Stimulated activated CD4-positive, alpha-beta T cell treated with anti-CD3 and anti-CD28 coated beads, Interleukin-12 subunit alpha, Interleukin-12 subunit beta, amount 100 ng/mL, for 24 hours (primary cell): ENCODE results near the gene GNGT2.
"Not testable (repeated sequence)": the region's sequence is repeated elsewhere in the genome, so short reads cannot be mapped to it uniquely, and the experiment has no call there.

ENCODE experiments used
- DNase-seq, 2 experiments: peaks; one replicate each; pipeline ENCODE4 v3.0.0-alpha.2; 2020; ENCODE audit warnings: low read depth in 2 of 2

GNGT2 gene

DNA sequence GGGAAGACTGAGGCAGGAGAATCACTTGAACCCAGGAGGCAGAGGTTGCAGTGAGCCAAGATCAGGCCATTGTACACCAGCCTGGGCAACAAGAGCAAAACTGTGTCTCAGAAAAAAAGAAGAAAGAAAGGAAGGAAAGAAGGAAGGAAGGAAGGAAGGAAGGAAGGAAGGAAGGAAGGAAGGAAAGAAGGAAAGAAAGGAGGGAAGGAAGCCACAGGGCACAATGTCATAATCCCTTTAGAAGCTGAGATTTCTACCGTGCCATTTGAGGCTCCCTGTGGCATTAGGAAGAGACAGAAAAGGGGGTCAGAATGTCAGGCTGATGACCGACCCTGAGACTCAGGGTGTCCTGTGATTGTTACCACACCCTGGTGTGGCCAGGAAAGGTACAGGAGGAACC, 6.6 kb downstream of the GNGT2 start:
- no peak for DNase-seq

DNA sequence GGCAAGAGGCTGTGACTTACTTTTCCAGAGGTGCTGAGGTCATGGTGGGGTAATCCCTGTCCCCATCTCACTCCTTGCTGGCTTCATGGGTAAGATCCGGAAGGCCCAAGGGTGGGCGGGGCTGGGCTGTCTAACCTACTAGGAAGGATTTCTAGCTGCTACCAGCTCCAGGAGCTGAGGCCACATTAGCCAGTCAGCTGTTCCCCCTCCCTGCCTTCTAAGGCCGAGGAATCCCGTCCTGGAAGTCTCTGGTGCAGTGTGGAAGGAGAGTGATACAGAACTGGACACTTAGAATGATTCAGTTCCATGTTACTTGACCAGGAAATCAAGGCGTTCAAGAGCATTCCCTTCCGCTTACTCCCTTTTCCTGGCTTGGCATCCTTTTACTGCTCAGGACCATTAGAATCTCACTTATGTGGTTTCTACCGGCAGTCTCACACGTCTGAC, 8.9 kb downstream of the GNGT2 start:
- DNase-seq: no peak

DNA sequence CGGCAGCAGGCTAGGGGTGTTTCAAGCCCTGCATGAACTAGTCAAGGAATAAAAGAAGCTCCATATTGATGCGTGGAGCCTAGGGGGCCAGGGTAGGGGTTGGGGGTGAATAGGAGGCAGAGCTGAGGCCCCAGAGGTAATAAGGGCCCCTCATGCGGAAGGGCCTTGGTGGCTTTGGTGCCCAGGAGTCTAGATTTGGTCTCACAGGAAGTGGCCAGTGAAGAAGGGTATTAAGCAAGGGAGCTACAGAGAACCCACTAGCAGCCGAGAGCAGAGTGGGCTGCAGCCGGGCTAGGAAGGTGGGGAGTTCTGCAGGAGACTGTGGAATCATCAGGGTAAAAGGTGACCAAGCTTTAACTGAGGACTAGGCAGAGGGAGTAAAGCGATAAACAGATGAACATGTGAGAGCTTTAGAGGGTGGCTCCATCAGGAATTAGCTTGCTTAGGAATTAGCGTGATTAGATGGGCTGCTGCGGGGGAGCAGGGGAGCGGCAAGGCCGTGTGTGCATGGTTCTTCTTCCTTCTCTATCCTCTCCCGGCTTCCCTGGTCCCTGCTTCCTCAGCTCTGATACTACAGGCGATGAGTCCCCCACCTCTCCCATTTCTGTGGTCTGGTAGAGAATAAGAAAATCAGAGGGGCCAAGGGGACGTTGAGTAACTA, 9.8 kb downstream of the GNGT2 start:
- no peak for DNase-seq

DNA sequence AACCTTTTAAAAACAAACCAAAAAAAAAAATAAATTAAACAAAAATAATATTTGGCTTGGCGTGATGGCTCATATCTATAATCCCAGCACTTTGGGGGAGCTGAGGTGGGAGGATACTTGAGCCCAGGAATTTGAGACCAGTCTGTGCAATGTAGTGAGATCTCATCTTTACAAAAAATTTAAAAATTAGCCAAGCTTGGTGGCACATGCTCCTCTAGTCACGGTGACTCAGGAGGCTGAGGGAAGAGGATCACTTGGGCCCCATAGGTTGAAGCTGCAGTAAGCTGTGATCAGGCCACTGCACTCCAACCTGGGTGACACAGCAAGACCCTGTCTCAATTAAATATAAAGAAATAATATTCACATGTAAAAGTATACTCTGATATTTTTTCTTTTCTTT, 12.2 kb downstream of the GNGT2 start:
- DNase-seq: no peak

DNA sequence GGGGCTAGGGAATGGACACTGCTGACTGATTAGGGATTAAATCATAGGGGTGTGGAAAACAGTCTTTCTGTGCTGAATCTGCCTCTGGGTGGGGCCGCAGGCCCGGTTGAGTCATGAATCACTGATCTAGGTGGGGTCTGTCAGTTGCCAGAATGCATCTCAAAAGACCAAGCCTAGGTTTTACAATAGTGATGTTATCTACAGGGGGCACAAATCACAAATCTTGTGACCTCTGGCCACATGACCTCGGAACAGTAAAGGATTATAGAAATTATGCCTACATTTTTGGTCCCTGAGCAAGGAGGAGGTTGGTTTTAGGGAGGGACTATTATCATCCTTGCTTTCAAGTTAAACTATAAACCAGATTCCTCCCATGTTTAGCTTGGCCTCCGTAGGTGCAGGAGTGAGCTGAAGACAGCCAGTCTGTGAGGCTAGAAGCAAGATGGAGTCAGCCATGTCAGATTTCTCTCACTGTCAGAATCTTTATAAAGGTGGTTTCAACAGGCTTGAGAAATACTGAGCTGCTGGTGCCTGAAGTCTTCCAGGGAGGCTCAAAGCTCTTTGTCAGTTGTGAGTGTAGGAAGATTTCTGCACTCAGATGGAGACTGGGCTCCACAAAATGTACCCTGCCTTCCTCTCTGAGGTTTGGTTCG, 12.9 kb downstream of the GNGT2 start:
- no peak for DNase-seq

DNA sequence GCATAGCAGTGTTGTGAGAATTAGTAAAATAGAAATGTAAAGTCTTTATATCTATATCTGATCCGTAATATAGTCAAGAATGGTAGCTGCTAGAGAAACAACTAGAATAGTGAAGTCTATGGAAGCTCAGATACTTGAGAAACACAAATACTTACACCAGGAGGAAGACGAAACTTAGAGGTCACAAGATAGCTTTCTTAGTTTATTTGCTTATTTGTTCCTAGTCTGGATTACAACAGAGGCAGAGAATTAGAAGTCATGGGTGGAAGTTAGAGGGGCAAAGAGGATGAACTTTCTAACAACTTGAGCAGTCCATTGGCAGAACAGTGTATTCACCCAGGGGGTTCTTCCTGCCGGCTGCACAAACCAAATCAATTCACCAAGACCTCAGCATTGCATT, 13.9 kb downstream of the GNGT2 start:
- no peak for DNase-seq

DNA sequence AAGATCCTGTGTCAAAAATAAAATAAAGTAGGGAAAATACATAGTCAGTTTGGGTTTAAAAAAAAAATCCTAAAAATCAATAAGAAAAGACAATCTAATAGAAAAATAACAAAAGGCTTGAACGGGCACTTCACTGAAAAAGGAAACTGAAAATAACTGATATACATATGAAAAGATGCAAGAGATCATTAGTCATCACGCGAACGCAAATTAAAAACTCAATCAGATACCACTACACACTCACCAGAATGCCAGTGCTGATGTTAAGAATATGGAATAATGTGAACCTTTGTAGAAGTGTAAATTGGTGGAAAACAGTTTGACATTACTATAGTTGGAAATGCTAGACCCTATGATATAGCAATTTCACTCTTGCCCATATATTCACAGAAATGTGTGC, 14.6 kb downstream of the GNGT2 start:
- no peak for DNase-seq

DNA sequence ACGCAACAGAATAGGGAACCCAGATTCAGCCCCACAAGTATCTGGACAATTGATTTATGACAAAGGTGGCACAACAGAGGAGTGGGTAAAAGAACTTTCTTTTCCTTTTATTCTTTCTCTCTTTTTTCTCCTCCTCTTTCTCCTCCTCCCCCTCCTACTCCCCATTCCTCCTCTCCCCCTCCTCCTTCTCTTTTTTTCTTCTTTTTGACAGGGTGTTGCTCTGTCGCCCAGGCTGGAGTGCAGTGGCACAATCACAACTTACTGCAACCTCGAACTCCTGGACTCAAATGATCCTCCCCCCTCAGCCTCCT, 16.1 kb downstream of the GNGT2 start:
- no peak for DNase-seq

DNA sequence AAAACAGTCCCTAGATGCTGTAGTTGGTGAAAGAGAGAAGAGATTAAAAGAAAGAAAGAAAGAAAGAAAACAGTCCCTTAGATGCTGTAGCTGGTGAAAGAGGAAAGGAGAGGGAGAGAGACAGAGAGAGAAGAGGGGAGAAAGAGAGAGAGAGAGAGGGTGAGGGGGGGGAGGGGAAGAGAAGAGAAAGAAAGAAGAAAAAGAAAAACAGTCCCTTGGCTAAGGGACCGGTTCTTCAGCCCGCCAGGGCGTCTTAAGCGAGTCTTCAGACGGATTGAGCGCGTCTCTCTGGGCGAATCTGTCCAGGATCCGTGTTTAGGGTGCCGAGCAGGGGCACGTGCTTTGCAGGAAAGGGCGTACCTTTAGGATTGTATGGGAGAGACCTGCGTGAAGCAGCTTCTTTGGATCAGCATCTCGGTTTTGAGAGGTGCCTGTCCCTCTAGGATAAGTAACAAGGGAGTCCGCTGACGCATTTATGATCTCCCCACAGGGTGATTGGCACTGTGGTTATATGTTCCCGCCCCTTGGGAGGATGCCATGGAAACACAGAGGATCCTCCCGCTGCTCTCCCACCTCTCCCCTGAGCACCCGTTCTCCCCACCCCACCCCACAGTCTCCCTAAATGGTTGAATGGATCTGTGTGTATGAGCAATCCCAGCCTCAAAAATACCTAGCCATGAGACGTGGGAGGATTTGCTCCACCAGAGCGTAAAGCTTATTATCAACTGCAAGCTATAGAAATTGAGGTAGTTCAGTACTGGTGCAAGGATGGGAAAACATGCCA, 16.7 kb downstream of the GNGT2 start:
- DNase-seq: peak in 1 of 2 experiments; percentile 26

DNA sequence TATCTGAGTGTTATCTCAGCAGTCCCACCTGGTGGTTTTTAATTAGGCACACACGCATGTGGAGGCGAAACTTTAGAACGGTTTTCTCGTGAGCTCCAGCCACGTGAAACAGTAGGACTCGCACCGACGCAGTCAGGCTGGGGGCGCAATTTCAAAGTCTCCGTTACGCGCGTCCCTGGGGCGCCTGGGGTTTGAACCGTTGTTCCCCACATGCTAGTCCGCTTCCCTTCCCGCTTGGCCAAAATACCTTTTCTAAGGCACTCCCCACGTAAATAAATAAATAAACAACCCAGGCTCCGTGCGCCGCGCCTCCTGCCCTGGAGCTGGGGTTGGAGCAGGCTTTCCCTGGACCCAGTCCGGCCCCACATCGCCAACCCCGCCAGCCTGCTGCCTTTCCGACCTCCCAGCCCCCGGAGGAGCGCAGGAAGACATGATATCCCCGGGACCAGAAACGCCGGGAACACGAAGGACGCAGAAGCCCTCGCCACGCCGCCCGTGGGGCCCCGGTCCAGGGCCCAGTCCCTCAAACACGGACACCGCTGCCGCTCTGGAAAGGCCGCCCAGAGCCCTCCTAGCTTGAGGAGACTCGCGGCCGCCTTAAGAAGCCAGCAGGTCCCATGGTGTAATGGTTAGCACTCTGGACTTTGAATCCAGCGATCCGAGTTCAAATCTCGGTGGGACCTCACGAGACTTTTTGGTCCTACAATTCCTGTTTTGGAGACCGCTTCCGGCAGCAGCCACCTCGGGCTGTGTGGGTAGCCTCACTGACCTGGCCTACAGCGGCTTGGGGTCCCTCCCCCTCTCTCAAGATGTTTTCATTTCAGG, 18.2 kb downstream of the GNGT2 start:
- peak; percentile 93 for DNase-seq

DNA sequence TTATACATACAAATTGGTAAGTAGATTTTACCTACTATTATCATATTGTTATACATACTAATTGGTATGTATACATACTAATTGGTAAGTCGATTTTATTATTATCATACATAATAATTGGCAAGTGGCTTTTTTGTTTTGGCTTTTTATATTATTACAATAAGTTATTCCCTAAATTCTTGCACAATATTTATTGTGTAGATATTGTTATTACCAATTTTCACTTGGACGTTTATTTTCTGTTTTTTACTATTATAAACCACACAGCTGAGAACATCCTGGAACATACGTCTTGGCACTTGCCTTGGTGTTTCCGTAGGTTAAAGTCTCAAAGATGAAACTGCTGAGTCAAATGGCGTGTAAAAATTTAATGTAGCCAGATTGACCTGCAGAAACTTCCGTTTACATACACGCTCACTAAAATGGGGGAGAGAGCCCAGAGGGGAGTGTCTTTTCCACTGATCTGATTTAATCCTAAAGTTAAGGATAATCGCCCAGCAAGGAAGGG, 18.9 kb downstream of the GNGT2 start:
- DNase-seq: no peak

DNA sequence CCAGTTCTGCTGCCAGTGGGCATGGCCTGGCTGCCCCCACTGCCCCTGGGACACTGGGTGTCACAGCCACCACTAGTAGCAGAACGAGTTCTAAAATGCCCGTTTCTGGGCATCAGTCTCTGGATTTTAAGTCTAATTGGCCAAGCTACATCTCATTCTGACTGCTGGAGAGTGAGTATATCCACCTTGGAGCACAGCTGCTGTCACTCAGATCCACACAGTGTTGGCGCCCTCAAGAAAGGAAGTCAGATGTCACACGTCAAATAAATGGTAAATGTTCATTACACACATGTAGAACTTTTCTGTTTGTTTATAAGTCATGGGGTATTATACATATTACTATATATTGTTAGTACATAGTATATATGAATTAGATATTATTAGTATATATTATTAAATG, 19.4 kb downstream of the GNGT2 start:
- DNase-seq: no peak

DNA sequence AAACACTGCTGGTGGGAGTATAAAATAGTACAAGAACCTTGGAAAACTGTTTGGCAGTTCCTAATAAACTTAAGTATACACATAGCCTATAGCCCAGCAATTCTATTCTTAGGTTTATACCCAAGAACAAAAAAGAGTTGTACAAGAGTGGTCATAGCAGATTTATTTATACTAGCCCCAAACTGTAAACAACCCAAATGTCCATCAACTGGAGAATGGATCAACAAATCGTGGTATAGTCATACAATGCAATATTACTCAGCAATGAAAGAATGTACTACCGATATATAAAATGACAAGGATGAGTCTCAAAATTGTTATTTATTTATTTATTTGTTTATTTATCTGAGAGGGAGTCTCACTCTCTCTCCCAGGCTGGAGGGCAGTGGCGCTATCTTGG, 23.1 kb downstream of the GNGT2 start:
- no peak for DNase-seq

DNA sequence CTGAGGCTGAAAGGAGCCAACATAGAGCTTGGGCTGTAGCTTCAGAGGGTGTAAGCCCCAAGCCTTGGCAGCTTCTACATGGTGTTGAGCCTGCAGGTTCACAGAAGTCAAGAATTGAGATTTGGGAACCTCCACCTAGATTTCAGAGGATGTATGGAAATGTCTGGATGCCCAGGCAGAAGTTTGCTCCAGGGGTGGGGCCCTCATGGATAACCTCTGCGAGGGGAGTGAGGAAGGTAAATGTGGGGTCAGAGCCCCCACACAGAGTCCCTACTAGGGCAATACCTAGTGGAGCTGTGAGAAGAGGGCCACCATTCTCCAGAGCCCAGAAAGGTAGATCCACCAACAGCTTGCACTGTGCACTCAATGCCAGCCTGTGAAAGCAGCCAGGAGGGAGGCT, 25.0 kb downstream of the GNGT2 start:
- DNase-seq: not testable (repeated sequence)

DNA sequence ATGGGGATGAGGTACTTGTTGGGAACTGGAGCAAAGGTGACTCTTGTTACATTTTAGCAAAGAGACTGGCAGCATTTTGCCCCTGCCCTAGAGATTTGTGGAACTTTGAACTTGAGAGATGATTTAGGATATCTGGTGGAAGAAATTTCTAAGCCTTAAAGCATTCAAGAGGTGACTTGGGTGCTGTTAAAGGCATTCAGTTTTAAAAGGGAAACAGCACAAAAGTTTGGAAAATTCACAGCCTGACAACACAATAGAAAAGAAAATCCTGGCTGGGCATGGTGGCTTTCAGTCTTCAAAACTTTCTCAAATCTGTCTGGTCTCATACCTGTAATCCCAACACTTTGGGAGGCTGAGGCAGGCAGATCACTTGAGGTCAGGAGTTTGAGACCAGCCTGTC, 25.9 kb downstream of the GNGT2 start:
- not testable (repeated sequence) for DNase-seq

DNA sequence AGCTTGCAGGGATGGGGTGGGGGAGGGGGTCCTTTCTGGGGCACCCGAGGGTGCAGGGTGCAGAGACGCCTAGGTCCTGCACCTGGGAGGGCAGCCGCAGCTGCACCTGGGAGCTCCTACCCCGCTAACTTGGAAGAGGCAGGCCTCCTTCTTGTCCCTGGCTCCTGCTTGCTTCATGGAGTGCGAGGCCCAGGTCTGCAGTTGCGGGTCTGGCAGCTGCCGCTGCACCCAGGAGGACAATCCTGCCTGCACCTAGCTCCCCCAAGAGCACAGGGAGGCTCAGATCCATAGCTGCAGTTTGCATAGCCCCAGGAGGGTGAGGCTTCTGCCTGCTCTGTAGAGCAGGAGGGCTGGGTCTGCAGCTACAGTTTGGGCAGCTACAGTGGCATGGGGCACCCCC, 26.6 kb downstream of the GNGT2 start:
- no peak for DNase-seq

DNA sequence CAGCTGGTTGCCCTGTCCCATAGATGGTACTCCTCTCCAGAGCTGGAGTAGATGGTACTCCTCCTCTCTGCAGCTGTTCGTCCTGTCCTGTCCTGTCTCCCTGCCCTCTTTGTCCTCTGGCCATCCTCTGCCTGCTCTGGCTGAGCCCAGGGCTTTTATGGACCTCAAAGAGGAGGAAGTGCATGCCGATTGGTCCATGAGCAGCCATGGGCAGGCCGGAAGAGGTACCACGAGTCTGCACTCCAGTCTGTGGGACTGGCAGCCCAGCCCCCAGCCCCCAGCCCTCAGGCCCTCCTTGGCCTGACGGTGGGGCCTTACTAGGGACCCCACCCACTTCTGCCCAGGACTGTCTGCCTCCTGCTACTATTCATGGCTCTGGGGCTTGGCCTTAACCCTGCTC, 27.0 kb downstream of the GNGT2 start:
- DNase-seq: no peak

DNA sequence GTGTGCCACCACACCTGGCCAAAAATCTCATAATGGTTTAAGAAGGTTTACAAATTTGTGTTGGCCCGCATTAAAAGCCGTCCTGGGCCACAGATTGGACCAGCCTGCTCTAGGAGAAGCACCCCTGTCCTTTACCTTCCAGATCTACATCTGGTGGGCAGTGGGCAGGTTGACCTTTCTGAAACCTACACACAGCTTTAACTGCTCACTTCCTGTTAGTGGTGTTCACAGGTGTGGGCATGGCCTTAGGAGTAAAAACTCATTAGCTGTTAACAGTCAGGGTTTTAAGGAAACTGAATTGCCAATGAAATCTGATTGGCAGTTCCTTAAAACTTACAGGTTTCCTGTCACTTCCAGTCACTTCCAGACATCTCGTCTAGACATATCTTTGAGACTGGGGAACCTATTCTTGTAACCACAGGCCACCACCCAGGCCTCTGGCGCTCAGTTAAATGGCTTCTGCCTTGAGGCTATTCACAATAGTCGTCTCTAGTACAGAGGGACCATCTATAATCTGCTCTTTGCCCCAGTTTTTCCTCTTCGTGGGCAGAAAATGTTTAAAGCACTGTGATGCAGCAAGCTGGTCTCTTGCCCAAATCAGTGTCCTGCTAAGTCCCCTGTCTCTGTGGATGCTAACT, 29.3 kb downstream of the GNGT2 start:
- DNase-seq: no peak

DNA sequence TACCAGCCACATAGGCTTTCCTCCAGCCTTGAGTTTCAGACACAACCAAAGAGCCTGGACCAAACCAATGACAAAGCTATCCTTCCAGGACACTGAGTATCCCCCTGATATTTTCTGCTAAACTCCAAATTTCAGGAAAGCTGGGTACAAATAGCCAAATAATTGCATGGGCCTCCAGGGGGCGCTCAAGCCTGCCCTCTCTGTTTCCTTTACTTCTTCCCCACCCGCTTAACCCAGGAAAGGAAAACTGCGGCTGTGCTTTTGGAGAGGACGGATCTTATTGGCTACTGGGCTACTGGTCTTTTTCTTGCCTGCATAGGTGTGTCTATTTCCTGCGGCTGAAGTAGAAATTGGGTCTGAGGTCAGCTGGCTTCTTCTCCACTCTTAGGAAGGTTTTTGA, 30.1 kb downstream of the GNGT2 start:
- peak; percentile 31 to 61 for DNase-seq

DNA sequence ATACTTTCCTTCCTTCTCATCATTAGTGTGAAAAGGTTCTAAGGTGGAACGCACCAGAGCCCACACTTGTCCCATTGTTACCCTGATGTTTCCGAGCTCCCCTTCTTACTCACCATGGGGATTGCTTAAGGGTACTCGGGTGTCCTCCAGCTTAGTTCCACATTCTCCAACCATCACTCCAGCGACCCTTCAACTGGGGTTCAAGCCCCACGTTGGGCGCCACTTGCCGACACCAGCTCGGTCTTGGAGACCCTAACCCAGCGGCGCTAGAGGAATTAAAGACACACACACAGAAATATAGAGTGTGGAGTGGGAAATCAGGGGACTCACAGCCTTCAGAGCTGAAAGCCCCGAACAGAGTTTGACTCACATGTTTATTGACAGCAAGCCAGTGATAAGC, 34.4 kb downstream of the GNGT2 start:
- DNase-seq: not testable (repeated sequence)

DNA sequence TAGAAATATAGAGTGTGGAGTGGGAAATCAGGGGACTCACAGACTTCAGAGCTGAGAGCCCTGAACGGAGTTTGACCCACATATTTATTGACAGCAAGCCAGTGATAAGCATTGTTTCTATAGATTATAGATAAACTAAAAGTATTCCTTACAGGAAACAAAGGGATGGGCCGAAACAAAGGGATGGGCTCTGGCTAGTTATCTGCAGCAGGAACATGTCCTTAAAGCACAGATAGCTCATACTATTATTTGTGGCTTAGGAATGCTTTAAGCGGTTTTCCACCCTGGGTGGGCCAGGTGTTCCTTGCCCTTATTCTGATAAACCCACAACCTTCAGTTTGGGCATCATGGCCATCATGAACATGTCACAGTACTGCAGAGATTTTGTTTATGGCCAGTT, 39.7 kb downstream of the GNGT2 start:
- not testable (repeated sequence) for DNase-seq

DNA sequence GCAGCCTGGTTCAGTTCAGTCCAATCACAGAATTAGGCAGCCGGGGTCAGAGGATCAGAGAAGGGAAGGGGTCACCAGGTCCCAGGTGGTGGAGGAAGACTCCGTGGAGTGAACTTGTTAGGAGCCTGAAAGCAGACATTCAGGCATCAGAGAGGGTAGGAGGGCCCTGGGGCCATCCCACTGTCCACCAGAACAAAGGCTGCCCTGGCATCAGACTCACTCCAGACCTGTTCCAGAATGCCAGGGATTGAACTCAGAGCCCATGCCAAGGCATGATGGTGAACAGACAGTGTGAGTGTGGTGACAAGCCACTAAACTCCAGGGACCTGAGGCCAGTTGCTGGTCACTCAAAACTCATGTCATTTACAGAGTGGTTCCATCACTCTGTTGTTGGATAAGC, 40.2 kb downstream of the GNGT2 start:
- DNase-seq: no peak
